ENCODE results near the gene CLK2. TPM values are rescaled to one million over a fixed set of nuclear protein-coding genes. Genes with fewer than 3 reads are reported as not detected.
A peak's percentile ranks its signal among the peaks of the same experiment; 100 is the strongest.

The CLK2 gene
- total and polyA plus RNA-seq, 2 donors (not counting 1 experiment from before 2014, with no cell fraction given) = 26.8 to 34.0 TPM

DNA sequence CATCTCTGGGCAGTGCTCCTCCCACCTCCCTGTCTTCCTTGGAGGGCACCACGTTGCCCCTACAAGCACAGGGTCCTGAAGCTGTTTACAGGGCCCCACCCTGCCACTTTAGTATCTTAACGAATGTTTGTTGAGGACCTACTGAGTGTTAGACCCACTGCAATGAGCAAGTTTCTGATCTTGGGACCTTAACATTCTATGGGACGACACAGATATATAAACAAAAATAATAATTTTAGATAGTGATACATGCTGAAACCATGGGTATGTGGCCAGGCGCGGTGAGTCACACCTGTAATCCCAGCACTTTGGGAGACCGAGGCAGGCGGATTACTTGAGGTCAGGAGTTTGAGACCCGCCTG lies 28.2 kb downstream of the CLK2 start:
- DNase-seq (ENCODE audit: low read depth in 2 of 2) = no peak
- Histone ChIP-seq H3K9me3 (ENCODE audit: control insufficient read depth, insufficient read depth, low read depth, low read length) (no peaks in the 10 kb centered on the region), H3K36me3 (ENCODE audit: control insufficient read depth, insufficient read depth, low read length) (peaks cover 10% of the 10 kb centered on the region), H3K9ac (ENCODE audit: insufficient read depth, low read length) (peak overlapping the region; percentile 57), H3K79me2 (ENCODE audit: control insufficient read depth, insufficient read depth, low read length) (peaks cover 6% of the 10 kb centered on the region), H3K4me3 (replicated peaks in 1 of 4; ENCODE audit: control extremely low read depth in 1 of 4, insufficient read depth in 1 of 4, low read depth in 3 of 4, low read length in 4 of 4) (peak overlapping the region; percentile 65 to 72 (median 68)), H4K20me1 (ENCODE audit: control insufficient read depth, extremely low read depth, insufficient read depth, low read length) (no peaks in the 10 kb centered on the region), H3K4me1 (ENCODE audit: control insufficient read depth, extremely low read depth, insufficient read depth, low read length) (peaks cover 16% of the 10 kb centered on the region), H2AFZ (ENCODE audit: low read length) (peak overlapping the region; percentile 96), H3K27ac (ENCODE audit: insufficient read depth, low read length) (peak overlapping the region; percentile 85), H3K27me3 (ENCODE audit: control insufficient read depth, insufficient read depth, low read length) (no peaks in the 10 kb centered on the region), H3K4me2 (ENCODE audit: extremely low read depth, insufficient read depth, low read length) (peak overlapping the region; percentile 93)
- TF ChIP-seq EZH2 (IDR thresholded peaks at IDR 0.05; ENCODE audit: low read length, missing control alignments) = no peak
- TF ChIP-seq, protein P1, sequence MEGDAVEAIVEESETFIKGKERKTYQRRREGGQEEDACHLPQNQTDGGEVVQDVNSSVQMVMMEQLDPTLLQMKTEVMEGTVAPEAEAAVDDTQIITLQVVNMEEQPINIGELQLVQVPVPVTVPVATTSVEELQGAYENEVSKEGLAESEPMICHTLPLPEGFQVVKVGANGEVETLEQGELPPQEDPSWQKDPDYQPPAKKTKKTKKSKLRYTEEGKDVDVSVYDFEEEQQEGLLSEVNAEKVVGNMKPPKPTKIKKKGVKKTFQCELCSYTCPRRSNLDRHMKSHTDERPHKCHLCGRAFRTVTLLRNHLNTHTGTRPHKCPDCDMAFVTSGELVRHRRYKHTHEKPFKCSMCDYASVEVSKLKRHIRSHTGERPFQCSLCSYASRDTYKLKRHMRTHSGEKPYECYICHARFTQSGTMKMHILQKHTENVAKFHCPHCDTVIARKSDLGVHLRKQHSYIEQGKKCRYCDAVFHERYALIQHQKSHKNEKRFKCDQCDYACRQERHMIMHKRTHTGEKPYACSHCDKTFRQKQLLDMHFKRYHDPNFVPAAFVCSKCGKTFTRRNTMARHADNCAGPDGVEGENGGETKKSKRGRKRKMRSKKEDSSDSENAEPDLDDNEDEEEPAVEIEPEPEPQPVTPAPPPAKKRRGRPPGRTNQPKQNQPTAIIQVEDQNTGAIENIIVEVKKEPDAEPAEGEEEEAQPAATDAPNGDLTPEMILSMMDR (conservative IDR thresholded peaks at IDR 0.05 in 1 of 2, IDR thresholded peaks at IDR 0.05 in 1 of 2; ENCODE audit: low read depth in 1 of 2, low read length in 2 of 2) = no peak

DNA sequence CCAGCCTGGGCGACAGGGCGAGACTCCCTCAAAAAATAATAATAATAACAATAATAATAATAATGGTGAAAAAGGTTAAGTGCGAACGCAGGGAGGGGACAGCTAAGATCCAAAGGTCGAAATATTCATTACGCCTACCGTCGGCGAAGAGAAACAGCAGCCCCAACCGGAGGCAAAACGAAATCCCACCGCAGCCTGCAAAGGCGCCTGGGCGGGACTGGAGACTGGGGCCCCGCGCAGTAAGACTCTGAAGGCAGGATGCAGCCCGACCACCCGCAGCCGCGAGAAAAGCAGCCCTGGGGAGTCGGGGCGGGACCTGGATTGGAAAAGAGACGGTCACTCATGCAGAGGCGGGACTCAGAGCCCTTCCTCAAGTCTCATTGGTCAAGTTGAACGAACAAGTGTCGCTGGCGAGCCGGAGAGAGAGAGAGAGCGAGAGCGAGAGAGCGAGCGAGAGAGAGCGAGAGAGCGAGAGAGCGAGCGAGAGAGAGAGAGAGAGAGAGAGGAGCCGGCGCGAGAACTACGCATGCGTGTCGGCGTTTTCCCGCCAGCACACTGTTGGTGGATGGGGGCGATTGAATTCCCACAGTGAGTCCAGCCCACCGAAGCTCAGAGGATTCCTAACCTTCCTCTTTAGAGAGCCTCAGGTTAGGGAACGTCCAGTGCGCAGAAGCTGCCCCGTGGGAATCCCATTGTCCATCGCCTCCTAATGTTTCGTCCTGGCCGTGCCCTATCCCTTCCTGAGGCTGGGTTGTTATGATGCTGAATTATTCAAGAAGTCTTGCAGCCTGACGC lies 28.7 kb downstream of the CLK2 start:
- Histone ChIP-seq H3K4me1 (ENCODE audit: control insufficient read depth, extremely low read depth, insufficient read depth, low read length) (peaks cover 16% of the 10 kb centered on the region), H3K9me3 (ENCODE audit: control insufficient read depth, insufficient read depth, low read depth, low read length) (no peaks in the 10 kb centered on the region), H3K9ac (ENCODE audit: insufficient read depth, low read length) (peak overlapping the region; percentile 57), H3K4me2 (ENCODE audit: extremely low read depth, insufficient read depth, low read length) (peak overlapping the region; percentile 93), H3K27me3 (ENCODE audit: control insufficient read depth, insufficient read depth, low read length) (no peaks in the 10 kb centered on the region), H3K27ac (ENCODE audit: insufficient read depth, low read length) (peak overlapping the region; percentile 85), H2AFZ (ENCODE audit: low read length) (peak overlapping the region; percentile 96), H4K20me1 (ENCODE audit: control insufficient read depth, extremely low read depth, insufficient read depth, low read length) (no peaks in the 10 kb centered on the region), H3K79me2 (ENCODE audit: control insufficient read depth, insufficient read depth, low read length) (peaks cover 6% of the 10 kb centered on the region), H3K4me3 (replicated peaks in 1 of 4; ENCODE audit: control extremely low read depth in 1 of 4, insufficient read depth in 1 of 4, low read depth in 3 of 4, low read length in 4 of 4) (peak overlapping the region; percentile 65 to 72 (median 68)), H3K36me3 (ENCODE audit: control insufficient read depth, insufficient read depth, low read length) (peaks cover 10% of the 10 kb centered on the region)
- TF ChIP-seq, protein P1 (conservative IDR thresholded peaks at IDR 0.05 in 1 of 2, IDR thresholded peaks at IDR 0.05 in 1 of 2; ENCODE audit: low read depth in 1 of 2, low read length in 2 of 2) = peak in 1 of 2 donors; percentile 12
- no peak for TF ChIP-seq EZH2 (IDR thresholded peaks at IDR 0.05; ENCODE audit: low read length, missing control alignments)
- peak; percentile 99 to 100 for DNase-seq (ENCODE audit: low read depth in 2 of 2)

DNA sequence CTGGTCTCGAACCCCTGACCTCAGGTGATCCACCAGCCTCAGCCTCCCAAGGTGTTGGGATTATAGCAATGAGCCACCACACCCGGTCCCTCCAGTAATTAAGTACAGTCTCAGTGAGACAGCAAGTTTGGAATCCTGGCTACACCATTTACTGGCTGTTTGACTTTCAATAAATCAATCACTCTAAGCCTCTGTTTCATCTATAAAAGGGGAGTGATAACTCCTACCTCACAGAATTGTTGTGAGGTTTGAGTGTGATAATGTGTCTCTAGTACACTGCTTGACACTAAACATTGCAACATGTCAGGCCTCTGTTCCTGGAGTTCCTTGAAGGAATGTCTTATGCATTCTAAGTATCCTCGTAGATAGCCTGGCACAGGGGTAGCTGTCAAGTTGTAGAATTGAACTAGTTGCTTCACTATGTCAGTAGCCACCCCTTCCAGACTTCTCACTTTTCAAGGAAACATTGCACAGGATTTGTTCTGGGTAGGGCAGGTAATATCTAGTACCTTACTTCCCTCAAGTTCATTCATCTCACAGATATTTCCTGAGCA lies 30.4 kb downstream of the CLK2 start:
- H3K9ac ChIP-seq (ENCODE audit: insufficient read depth, low read length) = no peak overlapping the region
- H2AFZ ChIP-seq (ENCODE audit: low read length) = no peak overlapping the region
- no peaks in the 10 kb centered on the region for H4K20me1 ChIP-seq (ENCODE audit: control insufficient read depth, extremely low read depth, insufficient read depth, low read length)
- peaks cover 6% of the 10 kb centered on the region for H3K79me2 ChIP-seq (ENCODE audit: control insufficient read depth, insufficient read depth, low read length)
- no peak overlapping the region for H3K27ac ChIP-seq (ENCODE audit: insufficient read depth, low read length)
- peaks cover 16% of the 10 kb centered on the region for H3K4me1 ChIP-seq (ENCODE audit: control insufficient read depth, extremely low read depth, insufficient read depth, low read length)
- no peaks in the 10 kb centered on the region for H3K27me3 ChIP-seq (ENCODE audit: control insufficient read depth, insufficient read depth, low read length)
- peak overlapping the region; percentile 65 to 72 (median 68) for H3K4me3 ChIP-seq (replicated peaks in 1 of 4; ENCODE audit: control extremely low read depth in 1 of 4, insufficient read depth in 1 of 4, low read depth in 3 of 4, low read length in 4 of 4)
- H3K9me3 ChIP-seq (ENCODE audit: control insufficient read depth, insufficient read depth, low read depth, low read length) = no peaks in the 10 kb centered on the region
- H3K4me2 ChIP-seq (ENCODE audit: extremely low read depth, insufficient read depth, low read length) = peak overlapping the region; percentile 84
- no peak for DNase-seq (ENCODE audit: low read depth in 2 of 2)
- peaks cover 7% of the 10 kb centered on the region for H3K36me3 ChIP-seq (ENCODE audit: control insufficient read depth, insufficient read depth, low read length)
- no peak for TF ChIP-seq EZH2 (IDR thresholded peaks at IDR 0.05; ENCODE audit: low read length, missing control alignments)
- TF ChIP-seq, protein P1 (conservative IDR thresholded peaks at IDR 0.05 in 1 of 2, IDR thresholded peaks at IDR 0.05 in 1 of 2; ENCODE audit: low read depth in 1 of 2, low read length in 2 of 2) = no peak

Data from fibroblast of lung (primary cell).